Lower leg skin (tissue), 3 donors: ENCODE measurements around the gene CFAP74.

ENCODE experiments used
- POLR2A ChIP-seq, 2 donors: fragments of 450-650 bp; IDR thresholded peaks; one replicate each; pipeline ENCODE4 v1.6.1; 2016 to 2017; ENCODE audit warnings: antibody characterized with exemption in 2 of 2, mild to moderate bottlenecking in 1 of 2, moderate library complexity in 1 of 2
- TF ChIP-seq, protein P1 (sequence below), 3 donors: fragments of 450-650 bp; IDR thresholded peaks; one replicate each; pipeline ENCODE4 v1.5.1; 2016; ENCODE audit warnings: antibody characterized with exemption in 3 of 3, mild to moderate bottlenecking in 3 of 3, moderate library complexity in 2 of 3

DNA sequence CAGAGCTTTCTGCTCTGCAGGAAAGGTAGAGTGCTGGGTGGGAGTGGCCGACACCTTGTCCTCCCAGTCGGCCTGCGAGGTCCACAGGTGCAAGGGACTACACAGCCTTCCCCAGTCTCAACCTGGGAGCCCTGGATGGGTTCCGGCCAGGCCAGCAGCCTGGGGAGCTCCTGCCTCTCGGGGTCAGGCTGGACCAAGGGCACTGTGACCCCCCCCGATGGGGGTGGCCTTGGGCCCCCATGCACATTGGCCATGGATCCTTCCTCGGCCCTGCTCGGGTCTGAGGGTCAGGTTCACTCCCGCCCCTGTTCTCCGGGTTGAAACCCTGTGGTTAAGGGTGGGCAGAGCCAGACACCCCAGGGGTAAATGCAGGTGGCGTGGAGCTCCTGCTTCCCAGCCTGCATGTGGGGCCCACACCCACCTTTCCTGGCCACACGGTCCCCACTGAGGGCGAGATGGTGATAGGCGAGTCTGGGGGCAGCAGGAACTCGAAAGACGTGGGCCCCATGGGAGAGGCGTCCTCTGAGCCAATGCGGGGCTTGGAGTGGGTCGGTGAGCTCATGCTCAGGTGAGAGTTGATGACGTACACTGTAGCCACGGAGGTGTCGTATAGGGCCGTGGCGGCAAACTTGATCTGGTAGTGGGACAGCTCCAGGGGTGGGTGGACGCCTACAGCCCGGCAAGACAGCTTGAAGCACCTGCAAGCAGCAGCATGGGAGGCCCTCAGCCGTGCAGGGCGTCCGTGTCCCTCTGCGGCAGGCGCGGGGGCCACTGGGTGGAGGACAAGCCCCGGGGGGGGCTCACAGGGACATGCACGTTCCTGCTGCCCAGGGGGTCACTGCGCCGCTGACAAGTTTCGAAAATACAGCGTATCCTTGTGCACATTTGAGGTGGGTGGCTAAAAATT, 73.7 kb downstream of the CFAP74 start:
- TF ChIP-seq, protein P1, sequence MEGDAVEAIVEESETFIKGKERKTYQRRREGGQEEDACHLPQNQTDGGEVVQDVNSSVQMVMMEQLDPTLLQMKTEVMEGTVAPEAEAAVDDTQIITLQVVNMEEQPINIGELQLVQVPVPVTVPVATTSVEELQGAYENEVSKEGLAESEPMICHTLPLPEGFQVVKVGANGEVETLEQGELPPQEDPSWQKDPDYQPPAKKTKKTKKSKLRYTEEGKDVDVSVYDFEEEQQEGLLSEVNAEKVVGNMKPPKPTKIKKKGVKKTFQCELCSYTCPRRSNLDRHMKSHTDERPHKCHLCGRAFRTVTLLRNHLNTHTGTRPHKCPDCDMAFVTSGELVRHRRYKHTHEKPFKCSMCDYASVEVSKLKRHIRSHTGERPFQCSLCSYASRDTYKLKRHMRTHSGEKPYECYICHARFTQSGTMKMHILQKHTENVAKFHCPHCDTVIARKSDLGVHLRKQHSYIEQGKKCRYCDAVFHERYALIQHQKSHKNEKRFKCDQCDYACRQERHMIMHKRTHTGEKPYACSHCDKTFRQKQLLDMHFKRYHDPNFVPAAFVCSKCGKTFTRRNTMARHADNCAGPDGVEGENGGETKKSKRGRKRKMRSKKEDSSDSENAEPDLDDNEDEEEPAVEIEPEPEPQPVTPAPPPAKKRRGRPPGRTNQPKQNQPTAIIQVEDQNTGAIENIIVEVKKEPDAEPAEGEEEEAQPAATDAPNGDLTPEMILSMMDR (IDR thresholded peaks at IDR 0.05) = no peak
- no peak for TF ChIP-seq POLR2A (IDR thresholded peaks at IDR 0.05)
